A673 (cell line): ENCODE measurements around the gene SIRT7. TPM values are rescaled to one million over a fixed set of nuclear protein-coding genes. Genes with fewer than 3 reads are reported as not detected.

Experiments used
- BruUV-seq: library from RNA; stranded (reverse); fragments of 400-500 nt; replicated peaks from 2 replicates; lab custom pipeline; 2021; lab: Mats Ljungman, UMichigan
- CTCF ChIA-PET: fragments of 300-600 bp; sonication (Branson Sonifier 250); formaldehyde crosslinking; loops from one replicate; lab custom pipeline; 2022; ENCODE audit warnings: antibody characterized with exemption; lab: Charles Lee
- POLR2A ChIA-PET: fragments of 300-600 bp; sonication (Branson Sonifier 250); formaldehyde crosslinking; loops from one replicate; lab custom pipeline; 2022; ENCODE audit warnings: antibody characterized with exemption; ENCODE audit not compliant: low non-redundant PET; lab: Charles Lee
- DNase-seq: peaks from one replicate; pipeline ENCODE4 v3.0.0-alpha.2; 2015; ENCODE audit warnings: low spot score
- H3K27ac ChIP-seq: fragments of 200-600 bp; sonication (generic); 2 replicates; pipeline ENCODE4 v1.5.1; 2016; ENCODE audit warnings: mixed run types, low read depth, mild to moderate bottlenecking, mixed read lengths, antibody characterized with exemption, low read length; ENCODE audit not compliant: poor library complexity, severe bottlenecking
- H3K27me3 ChIP-seq: fragments of 200-600 bp; sonication (generic); replicated peaks from 2 replicates; pipeline ENCODE4 v1.6.1; 2017; ENCODE audit warnings: mixed run types, low read depth, mild to moderate bottlenecking, mixed read lengths, antibody characterized with exemption, low read length; ENCODE audit not compliant: insufficient read depth, poor library complexity
- H3K36me3 ChIP-seq: fragments of 200-600 bp; sonication (generic); 2 replicates; pipeline ENCODE4 v1.6.1; 2016; ENCODE audit warnings: mixed run types, mild to moderate bottlenecking, mixed read lengths, antibody characterized with exemption, low read length; ENCODE audit not compliant: insufficient read depth, poor library complexity, severe bottlenecking
- H3K4me1 ChIP-seq: fragments of 200-600 bp; sonication (generic); 2 replicates; pipeline ENCODE4 v1.6.1; 2017; ENCODE audit warnings: mixed run types, mild to moderate bottlenecking, mixed read lengths, antibody characterized with exemption, low read length; ENCODE audit not compliant: insufficient read depth, poor library complexity, severe bottlenecking
- H3K4me3 ChIP-seq: fragments of 200-600 bp; sonication (generic); 2 replicates; pipeline ENCODE4 v1.5.1; 2016; ENCODE audit warnings: low read depth, mixed run types, mild to moderate bottlenecking, mixed read lengths, low read length; ENCODE audit not compliant: poor library complexity, severe bottlenecking
- H3K9me3 ChIP-seq: fragments of 200-600 bp; sonication (generic); 2 replicates; pipeline ENCODE4 v1.6.1; 2016; ENCODE audit warnings: mixed run types, low read depth, mild to moderate bottlenecking, mixed read lengths, antibody characterized with exemption, low read length; ENCODE audit not compliant: poor library complexity, severe bottlenecking
- CTCF ChIP-seq: fragments of 300-800, 200-600 bp; sonication (generic); conservative IDR thresholded peaks from 2 replicates; pipeline ENCODE4 v1.5.1; 2017; ENCODE audit warnings: low read depth, mild to moderate bottlenecking, antibody characterized with exemption, low read length, moderate library complexity, mixed read lengths
- EZH2 ChIP-seq: fragments of 200-600 bp; sonication (generic); IDR thresholded peaks from 2 replicates; pipeline ENCODE4 v1.6.1; 2017; ENCODE audit warnings: borderline replicate concordance, low read depth, mild to moderate bottlenecking, mixed read lengths, antibody characterized with exemption, low read length; ENCODE audit not compliant: poor library complexity, severe bottlenecking
- intact Hi-C: fragments of 100-400 bp; cut with micrococcal nuclease; formaldehyde crosslinking; loops from one replicate; pipeline ENCODE4 v1.10.0; 2022; ENCODE audit not compliant: unreplicated experiment
- total RNA-seq: library from RNA; stranded (reverse); gene quantifications from 2 replicates; pipeline ENCODE4 v1.2.3, GENCODE V29; 2021

Gene SIRT7
- total RNA-seq, 1 experiment from 2014 or later: 36.6 TPM

- BruUV-seq: no TSS peak
- CTCF ChIA-PET: no interaction called here
- no peaks in the 10 kb centered on the region for H3K9me3 ChIP-seq
- no peak overlapping the region for H3K4me3 ChIP-seq
- intact Hi-C loops: loop anchor here (5.0 kb wide), 1 partner anchor 65 kb away; the partner anchor contains the start of genes CENPX and LRRC45
- POLR2A ChIA-PET: no interaction called here
- H3K27me3 ChIP-seq: peaks cover 33% of the 10 kb centered on the region
- H3K36me3 ChIP-seq: no peaks in the 10 kb centered on the region
- TF ChIP-seq CTCF: no peak
- TF ChIP-seq EZH2: no peak
- no peaks in the 10 kb centered on the region for H3K4me1 ChIP-seq
- DNase-seq: no peak
- H3K27ac ChIP-seq: no peak overlapping the region
Measured at GRCh38 chr17:81956607-81957589, 38.9 kb upstream of the SIRT7 start.

GRCh38 chr17:81955756-81956544 lies 38.0 kb upstream of the SIRT7 start:
- POLR2A ChIA-PET: no interaction called here
- intact Hi-C loops: loop anchor here (5.0 kb wide), 1 partner anchor 66 kb away; the partner anchor contains the start of genes CENPX and LRRC45
- Histone ChIP-seq H3K4me1 (no peaks in the 10 kb centered on the region), H3K27me3 (peaks cover 28% of the 10 kb centered on the region), H3K27ac (no peak overlapping the region), H3K9me3 (no peaks in the 10 kb centered on the region), H3K4me3 (no peak overlapping the region), H3K36me3 (no peaks in the 10 kb centered on the region)
- no peak for DNase-seq
- CTCF ChIA-PET: interaction anchor here (0.7 kb wide), 1 partner anchor 49 kb away, joined by 7 read pairs; no protein-coding TSS in a partner anchor
- TF ChIP-seq EZH2 (no peak), CTCF (no peak)
- BruUV-seq: no TSS peak

- intact Hi-C loops: loop anchor here (5.0 kb wide), 1 partner anchor 67 kb away; the partner anchor contains the start of genes CENPX and LRRC45
- Histone ChIP-seq H3K9me3 (no peaks in the 10 kb centered on the region), H3K27me3 (peaks cover 22% of the 10 kb centered on the region), H3K27ac (no peak overlapping the region), H3K4me3 (no peak overlapping the region), H3K36me3 (no peaks in the 10 kb centered on the region), H3K4me1 (no peaks in the 10 kb centered on the region)
- POLR2A ChIA-PET: no interaction called here
- CTCF ChIA-PET: no interaction called here
- DNase-seq: no peak
- TF ChIP-seq CTCF (no peak), EZH2 (no peak)
- BruUV-seq: no TSS peak
Measured at GRCh38 chr17:81955058-81955681, 37.2 kb upstream of the SIRT7 start.
